Stimulated activated CD4-positive, alpha-beta T cell treated with anti-CD3 and anti-CD28 coated beads, Interleukin-4, amount 100 ng/mL, for 1 hour (primary cell): ENCODE measurements around the gene YIPF4.
"Not testable (repeated sequence)": the region's sequence is repeated elsewhere in the genome, so short reads cannot be mapped to it uniquely, and the experiment has no call there.

Experiments
- DNase-seq: peaks from one replicate; pipeline ENCODE4 v3.0.0-alpha.2; 2020

Gene YIPF4

DNA sequence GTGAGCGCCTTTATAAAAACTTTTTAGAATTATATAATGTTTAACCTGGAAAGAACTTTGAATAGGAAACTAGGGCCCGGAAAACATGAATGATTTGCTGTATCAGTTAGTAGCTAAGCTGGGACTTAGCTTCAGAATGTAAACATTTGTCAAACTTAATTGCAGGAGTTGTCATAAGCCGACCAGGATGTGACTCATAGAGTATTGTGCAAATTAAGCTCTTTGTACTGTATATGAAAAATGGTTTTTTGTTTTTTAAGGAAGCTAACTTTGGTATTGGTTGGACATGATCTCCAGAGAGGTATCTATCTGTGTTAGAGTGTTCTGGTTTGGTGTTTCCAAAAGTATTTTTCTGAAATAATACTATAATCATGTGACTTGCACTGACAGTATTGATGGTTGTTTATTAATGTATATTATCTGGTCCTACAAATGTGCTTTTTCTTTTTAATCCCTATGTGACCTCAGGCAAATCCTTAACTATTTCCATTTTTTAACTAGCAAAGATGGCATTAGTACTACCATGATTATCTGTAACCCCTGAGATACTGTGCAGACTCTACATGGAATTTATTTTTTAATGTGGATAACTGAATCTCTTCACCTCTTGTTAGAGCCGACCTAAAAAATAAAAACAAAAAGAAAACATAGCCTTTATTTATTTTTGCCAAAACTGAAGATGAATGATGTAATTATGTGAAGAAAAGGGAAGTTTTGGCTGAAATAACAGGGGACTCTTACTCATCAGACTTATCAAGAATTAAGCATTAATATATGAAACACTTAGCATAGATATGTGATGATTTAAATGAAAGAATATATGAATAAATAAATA is 11.7 kb downstream of the YIPF4 start:
- DNase-seq: no peak

DNA sequence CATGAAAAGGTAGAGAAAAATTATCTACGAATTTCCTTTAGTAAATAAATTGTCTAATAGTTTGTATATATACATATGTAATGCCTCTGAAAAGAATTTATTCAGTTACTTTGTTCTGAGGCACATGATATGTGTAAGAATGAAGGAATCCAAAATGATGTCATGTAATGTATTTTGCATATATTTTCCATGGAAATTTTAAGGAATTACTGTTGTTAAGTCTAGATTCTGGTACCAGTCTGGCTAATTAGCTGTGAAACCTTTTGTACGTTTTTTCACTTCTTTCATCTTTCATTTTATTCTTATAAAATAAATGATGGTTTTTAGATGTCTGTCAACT is 12.3 kb downstream of the YIPF4 start:
- no peak for DNase-seq

DNA sequence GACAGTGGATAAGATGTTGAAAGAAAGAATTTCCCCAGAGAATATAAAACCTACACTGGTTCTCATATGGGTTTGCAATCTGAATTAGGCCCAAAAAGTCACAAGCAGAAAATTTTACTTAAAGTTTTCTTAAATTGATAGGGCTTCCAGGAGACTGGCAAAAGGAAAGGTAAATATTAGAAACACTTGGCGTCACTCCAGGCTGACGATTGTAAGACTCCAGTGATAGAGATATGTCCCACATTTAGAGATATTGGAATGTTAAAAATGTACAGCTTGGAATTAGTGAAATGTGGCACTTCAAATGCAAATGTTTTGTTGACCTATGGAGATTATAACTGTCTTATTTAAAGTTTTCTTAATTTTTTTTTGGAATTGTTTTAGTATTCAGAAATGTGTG is 14.0 kb downstream of the YIPF4 start:
- DNase-seq: no peak

DNA sequence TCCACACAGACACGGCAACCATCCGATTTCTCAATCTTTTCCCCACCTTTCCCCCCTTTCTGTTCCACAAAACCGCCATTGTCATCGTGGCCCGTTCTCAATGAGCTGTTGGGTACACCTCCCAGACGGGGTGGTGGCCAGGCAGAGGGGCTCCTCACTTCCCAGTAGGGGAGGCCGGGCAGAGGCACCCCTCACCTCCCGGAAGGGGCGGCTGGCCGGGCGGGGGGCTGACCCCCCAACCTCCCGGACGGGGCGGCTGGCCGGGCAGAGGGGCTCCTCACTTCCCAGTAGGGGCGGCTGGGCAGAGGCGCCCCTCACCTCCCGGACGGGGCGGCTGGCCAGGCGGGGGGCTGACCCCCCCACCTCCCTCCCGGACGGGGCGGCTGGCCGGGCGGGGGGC is 15.8 kb downstream of the YIPF4 start:
- not testable (repeated sequence) for DNase-seq

DNA sequence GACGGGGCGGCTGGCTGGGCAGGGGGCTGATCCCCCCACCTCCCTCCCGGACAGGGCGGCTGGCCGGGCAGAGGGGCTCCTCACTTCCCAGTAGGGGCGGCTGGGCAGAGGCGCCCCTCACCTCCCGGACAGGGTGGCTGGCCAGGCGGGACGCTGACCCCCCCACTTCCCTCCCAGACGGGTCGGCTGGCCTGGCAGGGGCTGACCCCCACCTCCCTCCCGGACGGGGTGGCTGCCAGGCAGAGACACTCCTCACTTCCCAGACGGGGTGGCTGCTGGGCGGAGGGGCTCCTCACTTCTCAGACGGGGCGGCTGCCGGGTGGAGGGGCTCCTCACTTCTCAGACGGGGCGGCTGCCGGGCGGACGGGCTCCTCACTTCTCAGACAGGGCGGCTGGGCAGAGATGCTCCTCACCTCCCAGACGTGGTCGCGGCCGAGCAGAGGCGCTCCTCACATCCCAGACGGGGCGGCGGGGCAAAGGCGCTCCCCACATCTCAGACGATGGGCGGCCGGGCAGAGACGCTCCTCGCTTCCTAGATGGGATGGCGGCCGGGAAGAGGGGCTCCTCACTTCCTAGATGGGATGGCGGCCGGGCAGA is 16.4 kb downstream of the YIPF4 start:
- not testable (repeated sequence) for DNase-seq

DNA sequence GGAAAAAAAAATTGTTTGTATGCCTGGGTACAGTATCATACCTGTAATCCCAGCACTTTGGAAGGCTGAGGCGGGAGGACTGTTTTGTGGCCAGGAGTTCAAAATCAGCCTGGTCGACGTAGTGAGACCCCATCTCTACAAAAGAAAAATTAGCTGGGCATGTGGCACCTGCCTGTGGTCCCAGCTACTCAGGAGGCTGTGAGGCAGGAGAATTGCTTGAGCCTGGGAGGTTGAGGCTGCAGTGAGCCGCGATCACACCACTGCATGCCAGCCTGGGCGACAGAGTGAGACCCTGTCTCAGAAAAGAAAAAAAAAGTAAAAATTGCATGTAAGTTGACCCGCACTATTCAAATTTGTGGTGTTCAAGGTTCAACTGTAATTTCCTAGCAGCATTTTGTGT is 32.9 kb downstream of the YIPF4 start:
- no peak for DNase-seq

DNA sequence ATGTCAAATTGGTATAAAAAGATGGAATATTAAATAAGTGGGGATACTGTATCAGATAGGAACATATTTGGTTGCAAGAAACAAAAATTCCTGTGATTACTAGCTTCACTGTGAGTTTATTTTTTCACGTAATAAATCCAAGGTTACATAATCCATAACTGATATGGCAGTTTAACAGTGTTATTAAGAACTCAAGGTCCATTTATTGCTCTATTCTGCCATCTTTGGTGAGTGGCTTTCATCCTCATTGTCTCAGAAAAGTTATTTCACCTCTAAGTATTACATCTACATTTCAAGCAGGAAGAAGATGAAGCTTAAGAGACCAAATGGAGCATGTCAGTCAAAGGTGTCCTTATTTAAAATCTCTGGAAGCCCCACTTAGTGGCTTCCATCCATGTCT is 37.2 kb downstream of the YIPF4 start:
- no peak for DNase-seq

DNA sequence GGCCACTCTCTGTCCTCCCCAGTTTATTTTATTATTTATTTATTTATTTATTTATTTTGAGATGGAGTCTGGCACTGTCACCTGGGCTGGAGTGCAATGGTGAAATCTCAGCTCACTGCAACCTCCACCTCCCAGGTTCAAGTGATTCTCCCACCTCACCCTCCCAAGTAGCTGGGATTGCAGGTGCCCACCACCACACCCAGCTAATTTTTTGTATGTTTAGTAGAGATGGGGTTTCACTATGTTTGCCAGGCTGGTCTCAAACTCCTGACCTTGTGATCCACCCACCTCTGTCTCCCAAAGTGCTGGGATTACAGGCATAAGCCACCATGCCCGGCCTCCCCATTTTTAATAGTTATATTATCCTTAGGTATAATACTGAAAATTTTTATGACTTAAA is 51.0 kb downstream of the YIPF4 start:
- not testable (repeated sequence) for DNase-seq

DNA sequence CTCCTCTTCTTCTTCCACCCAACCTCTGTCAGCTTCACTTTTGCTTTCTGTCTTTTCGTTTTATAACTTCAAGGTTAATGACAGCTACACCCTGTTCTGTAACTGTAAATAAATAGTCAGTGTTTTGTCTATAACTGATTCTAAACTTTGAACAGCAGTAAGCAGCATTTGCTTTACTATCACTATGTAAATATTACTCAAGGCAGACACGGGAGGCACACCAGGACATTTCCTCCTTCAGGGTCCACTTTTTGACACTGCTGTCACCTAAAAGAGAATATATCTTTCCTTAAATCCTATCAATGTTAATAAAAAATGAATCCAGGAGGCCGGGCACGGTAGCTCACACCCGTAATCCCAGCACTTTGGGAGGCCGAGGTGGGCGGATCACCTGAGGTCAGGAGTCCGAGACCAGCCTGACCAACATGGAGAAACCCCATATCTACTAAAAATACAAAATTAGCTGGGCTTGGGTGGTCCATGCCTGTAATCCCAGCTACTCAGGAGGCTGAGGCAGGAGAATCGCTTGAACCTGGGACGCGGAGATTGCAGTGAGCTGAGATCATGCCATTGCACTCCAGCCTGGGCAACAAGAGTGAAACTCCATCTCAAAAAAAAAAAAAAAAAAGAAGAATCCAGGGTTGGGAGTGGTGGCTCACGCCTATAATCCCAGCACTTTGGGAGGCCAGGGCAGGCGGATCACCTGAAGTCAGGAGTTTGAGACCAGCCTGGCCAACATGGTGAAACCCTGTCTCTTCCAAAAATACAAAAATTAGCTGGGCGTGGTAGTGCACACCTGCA is 51.7 kb downstream of the YIPF4 start:
- DNase-seq: not testable (repeated sequence)

DNA sequence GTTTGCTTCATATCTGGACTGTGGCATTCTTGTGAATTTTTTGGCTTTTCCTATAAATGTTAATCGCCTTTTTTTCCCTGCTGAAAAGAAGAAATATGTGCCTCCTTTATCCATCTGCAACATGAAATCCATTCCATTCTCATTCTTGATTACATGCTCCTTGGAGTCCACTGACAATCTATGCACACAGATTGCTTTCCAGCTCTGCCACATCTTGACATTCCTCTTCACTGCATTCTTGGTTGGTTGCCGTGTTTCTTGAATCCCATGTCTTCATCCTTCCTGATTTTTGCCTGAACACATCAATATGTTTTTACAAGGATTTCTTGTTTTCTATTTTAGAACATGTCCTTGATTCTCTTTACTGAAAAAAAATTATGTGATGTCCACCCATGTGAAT is 52.4 kb downstream of the YIPF4 start:
- no peak for DNase-seq

DNA sequence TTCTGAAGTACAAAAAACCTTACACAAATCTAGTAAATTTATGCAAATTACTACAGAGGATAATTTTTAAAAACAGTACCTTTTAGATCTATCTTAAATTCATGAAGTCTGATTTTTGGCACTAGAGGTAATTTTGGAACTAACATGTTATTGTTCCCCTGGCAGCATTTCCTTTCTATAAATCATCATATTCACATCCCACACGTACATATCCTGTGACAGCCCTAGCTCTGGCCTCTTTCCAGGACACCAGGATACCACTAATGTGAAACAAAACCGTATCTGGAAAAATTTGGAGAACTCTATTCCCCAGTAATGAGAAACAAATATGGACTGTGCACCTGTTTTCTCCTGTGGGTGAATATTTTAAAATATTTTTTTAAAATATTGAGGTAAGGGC is 65.1 kb downstream of the YIPF4 start:
- DNase-seq: no peak

DNA sequence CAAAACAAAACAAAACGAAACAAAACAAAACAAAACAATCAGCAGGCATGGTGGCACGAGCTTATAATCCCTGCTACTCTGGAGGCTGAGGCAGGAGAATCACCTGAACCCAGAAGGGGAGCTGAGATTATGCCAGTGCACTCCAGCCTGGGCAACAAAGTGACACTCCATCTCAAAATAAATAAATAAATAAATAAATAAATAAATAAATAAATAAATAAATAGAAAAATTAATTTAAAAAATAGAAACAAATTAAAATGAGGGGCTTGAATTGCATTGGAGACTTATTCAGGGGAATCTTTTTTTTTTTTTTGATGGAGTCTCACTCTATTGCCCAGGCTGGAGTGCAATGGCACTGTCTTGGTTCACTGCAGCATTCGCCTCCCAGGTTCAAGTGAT is 73.1 kb downstream of the YIPF4 start:
- not testable (repeated sequence) for DNase-seq

DNA sequence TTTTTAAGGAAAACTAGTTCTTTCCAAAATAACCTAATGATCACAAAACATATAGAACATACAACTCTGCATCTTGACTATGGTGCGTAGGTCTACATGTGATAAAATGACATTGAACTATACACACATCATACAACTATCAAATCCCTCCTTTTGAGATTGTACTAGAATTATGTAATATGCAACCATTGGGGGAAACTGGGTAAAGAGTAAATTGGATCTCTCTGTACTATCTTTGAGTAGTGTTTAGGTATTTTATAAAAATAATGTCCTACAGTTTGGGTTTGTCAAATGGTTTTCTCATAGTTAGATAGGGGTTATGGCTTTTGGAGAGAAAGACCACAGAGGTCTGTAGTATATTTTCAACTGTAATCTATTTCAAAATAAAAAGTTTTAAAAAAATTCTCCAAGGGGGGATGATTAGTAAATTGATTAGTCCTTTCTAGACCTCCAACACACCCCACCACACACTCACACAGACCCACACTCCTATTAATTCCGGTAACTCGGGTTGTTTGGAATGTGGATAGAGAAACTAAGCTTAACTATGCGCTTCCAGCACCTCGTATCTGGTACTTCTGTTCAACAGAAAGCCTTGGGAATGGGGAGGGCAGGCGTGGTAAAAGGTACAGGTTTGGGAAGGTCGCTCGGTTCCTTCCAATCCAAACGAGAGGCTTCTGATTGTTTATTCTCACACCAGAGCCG is 78.4 kb downstream of the YIPF4 start:
- DNase-seq: no peak

DNA sequence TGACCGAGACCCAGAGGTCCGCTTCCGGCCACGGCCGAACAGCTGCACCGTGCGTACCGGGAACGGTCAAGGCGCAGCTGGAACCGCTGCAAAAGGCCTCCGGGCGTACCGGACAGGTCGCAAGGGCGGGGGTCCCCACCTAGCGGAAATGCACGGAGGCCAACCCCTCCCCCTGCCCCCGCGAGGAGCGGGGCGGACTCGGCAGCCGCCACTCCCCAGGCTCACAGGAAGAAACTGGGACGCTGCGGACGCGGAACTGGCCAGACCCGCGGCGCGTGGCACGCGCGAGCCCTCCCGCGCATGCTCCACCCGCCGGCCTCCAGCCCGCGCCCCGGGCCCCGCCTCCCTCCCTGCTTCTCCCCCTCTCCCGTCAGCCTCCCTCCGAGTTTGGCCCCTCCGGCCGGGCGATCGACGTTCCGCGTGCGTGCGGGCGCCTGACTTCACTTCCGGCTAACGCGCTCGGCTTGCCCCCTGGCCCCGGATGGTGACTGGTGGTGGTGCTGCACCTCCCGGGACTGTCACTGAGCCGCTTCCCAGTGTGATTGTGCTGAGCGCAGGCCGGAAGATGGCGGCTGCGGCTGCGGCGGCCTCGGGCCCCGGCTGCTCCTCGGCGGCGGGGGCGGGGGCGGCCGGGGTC is 79.1 kb downstream of the YIPF4 start, which contains the start of gene BIRC6:
TSS of gene BIRC6 (plus strand) at position 343 of the 637 bp plus-strand sequence. CDS start at position 482, 139 bp downstream.
- DNase-seq: peak; percentile 94

DNA sequence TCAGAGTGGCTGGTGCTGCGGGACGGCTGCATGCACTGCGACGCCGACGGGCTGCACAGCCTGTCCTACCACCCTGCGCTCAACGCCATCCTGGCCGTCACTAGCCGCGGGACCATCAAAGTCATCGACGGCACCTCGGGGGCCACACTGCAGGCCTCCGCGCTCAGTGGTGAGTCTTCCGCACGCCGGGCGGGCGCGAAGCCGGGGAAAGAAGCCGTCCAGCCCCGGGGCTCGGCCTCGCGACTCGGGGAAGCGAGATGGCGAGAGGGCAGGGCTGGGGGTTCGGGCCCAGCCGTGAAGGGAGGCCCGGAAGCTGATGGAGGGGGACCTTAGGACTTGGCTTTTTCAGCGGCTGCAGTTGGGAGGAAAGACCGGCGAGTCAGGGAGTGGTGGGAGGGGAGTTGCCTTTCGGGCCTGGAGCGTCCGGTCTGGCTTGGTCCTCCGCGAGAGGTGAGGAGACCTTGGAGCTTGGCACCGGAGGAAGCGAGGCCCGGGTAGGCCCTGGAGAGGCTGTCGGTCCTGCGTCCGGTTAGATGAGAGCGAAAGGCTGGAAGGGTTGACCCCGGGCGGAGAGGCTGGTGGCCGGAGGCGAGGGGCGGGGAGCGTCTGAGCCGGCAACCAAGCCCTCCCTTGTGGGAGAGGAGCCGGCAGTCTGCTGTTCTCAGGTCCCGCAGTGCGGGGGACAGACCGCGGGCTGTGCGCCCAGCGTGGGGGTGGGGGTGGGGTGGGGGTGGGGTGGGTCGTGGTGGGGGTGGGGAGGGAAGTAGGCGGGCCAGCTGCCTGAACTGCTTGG is 79.8 kb downstream of the YIPF4 start:
- peak; percentile 36 for DNase-seq

DNA sequence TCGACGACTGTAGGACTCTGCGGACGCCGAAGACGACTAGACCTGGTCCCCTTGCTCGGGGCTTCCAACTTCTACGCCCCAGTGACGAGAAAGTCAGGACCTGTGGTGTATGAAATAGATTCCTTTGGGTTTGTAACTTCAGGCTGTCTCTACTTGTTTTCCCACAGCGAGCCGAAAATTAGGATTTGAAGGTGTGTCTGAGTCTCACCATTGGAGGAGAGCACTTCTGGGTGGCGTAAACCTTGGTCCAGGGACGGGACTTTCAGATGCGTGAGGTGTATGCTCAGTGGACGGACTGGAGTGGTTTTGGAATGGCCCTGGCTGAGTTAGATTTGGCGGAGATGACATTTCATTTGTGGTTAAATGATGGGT is 80.4 kb downstream of the YIPF4 start:
- DNase-seq: no peak

DNA sequence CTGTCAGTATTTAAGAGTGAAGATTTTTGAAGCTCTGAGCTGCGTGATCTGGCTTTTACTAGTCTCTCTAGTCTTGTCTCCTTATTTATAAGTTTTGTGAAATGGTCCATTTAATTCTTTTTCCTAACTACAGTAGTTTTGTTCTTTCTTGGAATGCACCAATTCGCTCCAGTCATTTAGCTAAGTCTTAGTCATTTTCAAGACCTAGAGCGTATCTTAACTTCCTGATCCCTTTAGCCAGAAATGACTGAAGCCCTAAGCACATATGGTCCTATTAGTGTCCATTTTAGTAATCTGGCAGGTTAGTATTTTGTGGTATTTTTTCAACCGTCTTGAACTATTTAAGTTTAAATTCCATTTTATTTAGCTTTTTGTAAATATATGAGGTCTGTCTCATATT is 82.7 kb downstream of the YIPF4 start:
- no peak for DNase-seq

DNA sequence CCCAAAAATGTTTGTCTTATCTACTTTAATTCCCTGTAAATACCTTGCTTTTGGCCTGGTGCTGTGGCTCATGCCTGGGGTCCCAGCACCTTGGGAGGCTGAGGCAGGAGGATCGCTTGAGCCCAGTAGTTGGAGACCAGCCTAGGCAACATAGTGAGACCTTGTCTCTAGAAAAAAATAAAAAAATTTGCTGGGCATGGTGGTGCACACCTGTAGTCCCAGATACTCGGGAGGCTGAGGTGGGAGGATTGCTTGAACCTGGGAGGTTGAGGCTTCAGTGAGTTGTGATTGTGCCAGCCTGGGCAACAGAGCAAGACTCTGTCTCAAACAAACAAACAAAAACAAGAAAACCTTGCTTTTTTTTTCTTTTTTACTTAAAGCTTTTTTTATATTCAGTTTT is 85.3 kb downstream of the YIPF4 start:
- not testable (repeated sequence) for DNase-seq

DNA sequence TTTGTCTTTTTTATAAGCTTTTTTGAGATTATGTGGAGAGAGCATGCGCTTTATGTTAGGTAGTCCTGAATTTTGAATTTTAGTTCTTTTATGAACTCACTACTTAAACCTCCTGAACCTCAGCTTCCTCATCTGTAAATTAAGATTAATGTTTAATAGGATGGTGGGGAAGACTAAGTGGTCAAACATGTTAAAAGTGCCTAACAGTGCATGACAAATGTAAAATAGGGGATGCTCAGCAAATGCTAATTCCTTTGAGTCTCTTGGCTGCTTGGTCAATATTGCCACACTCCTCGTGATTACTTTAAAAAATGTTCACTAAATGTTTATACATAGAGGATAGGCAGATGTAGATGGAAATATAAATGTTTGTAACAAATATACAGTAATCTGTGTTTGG is 85.9 kb downstream of the YIPF4 start:
- DNase-seq: no peak

DNA sequence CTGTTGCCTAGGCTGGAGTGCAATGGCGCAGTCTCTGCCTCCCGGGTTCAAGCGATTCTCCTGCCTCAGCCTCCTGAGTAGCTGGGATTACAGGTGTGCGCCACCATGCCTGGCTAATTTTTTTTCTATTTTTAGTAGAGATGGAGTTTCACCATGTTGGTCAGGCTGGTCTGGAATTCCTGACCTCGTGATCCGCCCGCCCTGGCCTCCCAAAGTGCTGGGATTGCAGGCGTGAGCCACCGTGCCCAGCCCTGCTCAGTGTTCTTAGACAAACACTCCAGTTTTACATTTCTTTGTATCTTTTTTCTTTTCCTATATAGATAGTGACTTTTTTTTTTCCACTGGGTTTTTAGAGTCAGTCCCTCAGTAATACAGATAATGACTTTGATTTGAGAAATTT is 86.6 kb downstream of the YIPF4 start:
- not testable (repeated sequence) for DNase-seq

DNA sequence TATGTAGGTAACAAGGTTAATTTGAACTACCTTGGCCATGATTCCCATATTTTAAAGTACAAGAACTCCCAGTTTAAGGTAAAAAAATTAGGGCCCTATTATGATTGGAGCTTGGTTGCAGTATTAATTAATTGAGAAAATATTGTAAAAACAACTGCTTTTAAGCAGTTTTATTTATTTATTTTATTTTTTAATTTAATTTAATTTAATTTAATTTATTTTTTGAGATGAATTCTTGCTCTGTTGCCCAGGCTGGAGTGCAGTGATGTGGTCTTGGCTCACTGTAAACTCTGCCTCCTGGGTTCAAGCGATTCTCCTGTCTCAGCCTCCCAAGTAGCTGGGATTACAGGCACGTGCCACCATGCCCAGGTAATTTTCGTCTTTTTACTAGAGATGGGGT is 88.0 kb downstream of the YIPF4 start:
- not testable (repeated sequence) for DNase-seq
